NCI-H2029 (cell line): ENCODE results near the gene FEN1.
A peak's percentile ranks its signal among the peaks of the same experiment; 100 is the strongest.

Experiments
- DNase-seq: peaks from one replicate; lab custom pipeline; 2025; lab: John Stamatoyannopoulos, UW

FEN1 gene

GRCh38 chr11:61792310-61793082, at the start of gene FEN1, which contains the start of gene TMEM258:
FEN1 (plus strand) TSS chr11:61792911; CDS start chr11:61795362, 2,451 bp downstream.
TMEM258 (minus strand) TSS chr11:61792599; CDS start chr11:61792558, 41 bp downstream.
- peak; percentile 90 for DNase-seq

DNA sequence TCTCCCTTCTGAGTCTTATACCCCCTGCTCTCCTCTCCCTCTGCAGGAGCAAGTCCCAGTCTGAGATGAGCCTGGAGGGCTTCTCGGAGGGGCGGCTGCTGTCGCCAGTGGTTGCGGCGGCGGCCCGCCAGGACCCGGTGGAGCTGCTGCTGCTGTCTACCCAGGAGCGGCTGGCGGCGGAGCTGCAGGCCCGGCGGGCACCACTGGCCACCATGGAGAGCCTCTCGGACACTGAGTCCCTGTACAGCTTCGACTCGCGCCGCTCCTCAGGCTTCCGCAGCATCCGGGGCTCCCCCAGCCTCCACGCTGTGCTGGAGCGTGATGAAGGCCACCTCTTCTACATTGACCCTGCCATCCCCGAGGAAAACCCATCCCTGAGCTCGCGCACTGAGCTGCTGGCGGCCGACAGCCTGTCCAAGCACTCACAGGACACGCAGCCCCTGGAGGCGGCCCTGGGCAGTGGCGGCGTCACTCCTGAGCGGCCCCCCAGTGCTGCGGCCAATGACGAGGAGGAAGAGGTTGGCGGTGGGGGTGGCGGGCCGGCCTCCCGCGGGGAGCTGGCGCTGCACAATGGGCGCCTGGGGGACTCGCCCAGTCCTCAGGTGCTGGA, 49.1 kb upstream of the FEN1 start:
- DNase-seq, result no peak

- DNase-seq, result no peak
Measured at GRCh38 chr11:61744181-61744580, 48.5 kb upstream of the FEN1 start.

- DNase-seq, result no peak
Measured at GRCh38 chr11:61744609-61745156, 48.0 kb upstream of the FEN1 start.

GRCh38 chr11:61745781-61746441, 46.8 kb upstream of the FEN1 start:
- DNase-seq, result no peak

DNA sequence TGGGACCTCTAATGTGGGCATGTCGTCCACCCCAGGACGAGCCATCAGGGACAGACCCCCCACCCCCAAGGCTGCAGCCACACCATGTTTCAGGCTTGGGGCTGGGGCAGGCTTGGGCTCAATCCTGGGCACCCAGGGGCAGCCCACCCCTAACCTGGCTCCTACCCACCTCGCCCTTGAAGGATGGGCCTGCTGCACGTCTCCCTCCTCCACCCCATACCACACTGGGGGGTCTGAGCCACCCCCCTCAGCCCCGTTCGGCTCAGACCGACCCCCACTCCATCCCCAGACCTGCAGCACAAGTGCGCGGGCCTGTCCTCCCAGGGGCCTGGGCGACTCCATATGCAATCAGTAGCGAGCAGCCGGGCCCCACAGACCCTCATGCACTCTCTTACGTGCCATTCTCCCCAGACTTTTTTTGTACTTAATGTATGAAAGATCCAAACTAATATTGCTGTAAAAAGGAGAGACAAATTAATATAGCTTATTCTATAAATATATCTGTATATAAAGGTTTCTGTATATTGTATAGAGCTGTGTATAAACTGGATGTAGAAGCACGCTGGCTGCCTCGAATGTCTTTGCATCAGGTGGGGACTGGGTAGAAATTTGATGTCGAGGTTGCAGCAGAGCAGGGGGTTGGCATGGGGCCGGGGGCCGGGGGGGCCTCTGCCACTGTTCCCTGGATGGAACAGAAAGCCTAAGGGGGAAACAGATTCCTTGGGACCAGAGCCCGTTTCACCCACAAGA, 46.1 kb upstream of the FEN1 start:
- DNase-seq, result no peak

GRCh38 chr11:61747192-61747966, 45.3 kb upstream of the FEN1 start:
- peak; percentile 12 for DNase-seq

- DNase-seq, result no peak
Measured at GRCh38 chr11:61747967-61748285, 44.8 kb upstream of the FEN1 start.

DNA sequence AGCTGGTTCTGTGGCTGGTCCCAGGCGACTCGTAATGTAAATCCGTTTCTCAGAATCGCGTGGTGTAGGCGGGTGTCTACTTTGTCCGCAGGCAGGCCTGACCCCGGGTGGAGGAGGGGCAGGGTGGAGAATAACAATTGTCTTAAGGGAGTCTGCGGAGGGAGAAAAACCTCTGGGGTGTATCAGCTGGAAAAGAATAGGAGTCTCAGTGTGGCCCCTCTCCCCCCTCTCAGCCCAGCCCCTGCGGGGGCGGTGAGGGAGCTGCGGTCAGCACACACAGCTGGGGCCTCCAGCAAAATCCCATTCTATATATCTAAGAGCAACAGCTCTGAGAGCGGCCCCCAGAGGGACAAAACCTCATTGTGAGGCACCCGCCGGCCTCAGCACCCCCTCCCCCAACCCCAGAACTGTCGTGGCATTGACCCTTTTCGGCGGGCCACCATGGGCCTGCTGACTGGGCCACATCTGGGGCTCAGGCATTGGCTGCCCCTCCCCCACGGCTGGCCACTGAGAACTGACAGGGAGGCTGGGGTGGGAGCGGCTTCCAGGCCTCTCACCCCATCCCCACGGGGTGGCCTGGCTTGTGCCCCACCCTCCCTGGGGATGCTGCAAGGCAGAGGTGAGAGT, 43.0 kb upstream of the FEN1 start:
- DNase-seq, result no peak

GRCh38 chr11:61750631-61751273, 42.0 kb upstream of the FEN1 start:
- DNase-seq, result no peak

GRCh38 chr11:61751384-61751783, 41.3 kb upstream of the FEN1 start:
- DNase-seq, result no peak

GRCh38 chr11:61752117-61752924, 40.4 kb upstream of the FEN1 start, which contains the start of gene MYRF:
MYRF (plus strand) TSS chr11:61752636; CDS start chr11:61752745, 109 bp downstream.
- DNase-seq, result no peak

DNA sequence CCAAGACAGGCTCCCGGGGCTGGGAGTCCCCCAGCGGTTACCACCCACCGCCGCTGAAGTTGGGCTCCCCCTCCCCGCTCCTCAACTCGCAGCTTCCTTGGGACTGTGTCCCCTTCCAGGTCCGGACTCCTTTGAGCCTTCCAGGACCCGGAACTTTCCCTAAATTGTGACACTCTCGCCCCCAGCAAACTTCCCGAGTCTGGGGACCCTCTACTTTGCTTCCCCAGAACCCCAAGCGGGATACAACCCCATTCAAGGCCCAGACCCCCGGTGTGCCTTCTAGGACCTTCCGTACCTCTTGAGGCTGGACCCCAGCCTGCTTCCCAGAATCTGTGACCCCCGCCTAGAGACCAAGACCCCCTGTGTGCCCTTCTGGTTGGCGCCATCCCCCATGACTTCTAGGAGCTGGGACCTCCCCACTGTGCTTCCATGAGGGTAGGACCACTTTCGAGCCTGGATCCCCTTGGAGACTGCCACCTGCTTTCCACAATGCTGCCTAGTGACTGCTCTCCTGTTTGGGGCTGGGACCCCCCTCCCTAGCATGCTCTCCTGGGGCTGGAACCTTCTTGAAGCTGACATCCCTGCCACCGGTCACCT, 39.7 kb upstream of the FEN1 start:
- DNase-seq, result no peak

DNA sequence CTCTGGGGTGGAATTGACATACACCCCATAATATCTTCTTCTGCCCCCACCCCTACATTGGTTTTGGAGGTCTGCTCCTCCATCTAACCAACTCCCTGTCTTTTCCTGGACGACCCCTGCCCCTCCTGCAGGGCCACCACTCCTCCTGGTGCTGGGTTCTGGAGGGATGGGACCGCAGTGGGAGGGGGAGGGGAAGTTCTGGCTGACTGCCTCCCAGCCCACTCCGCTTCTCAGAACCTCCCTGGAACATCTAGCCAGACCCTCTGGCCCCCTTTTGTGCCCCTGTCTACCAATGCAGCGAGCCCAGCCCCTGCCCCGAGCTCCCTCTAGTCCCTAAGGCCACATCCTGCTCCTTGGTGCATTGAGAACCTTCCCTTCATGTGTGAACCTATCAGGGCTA, 39.0 kb upstream of the FEN1 start:
- DNase-seq, result no peak

- no peak for DNase-seq
Measured at GRCh38 chr11:61754534-61755482, 37.9 kb upstream of the FEN1 start.

- no peak for DNase-seq
Measured at GRCh38 chr11:61756147-61756451, 36.6 kb upstream of the FEN1 start.

DNA sequence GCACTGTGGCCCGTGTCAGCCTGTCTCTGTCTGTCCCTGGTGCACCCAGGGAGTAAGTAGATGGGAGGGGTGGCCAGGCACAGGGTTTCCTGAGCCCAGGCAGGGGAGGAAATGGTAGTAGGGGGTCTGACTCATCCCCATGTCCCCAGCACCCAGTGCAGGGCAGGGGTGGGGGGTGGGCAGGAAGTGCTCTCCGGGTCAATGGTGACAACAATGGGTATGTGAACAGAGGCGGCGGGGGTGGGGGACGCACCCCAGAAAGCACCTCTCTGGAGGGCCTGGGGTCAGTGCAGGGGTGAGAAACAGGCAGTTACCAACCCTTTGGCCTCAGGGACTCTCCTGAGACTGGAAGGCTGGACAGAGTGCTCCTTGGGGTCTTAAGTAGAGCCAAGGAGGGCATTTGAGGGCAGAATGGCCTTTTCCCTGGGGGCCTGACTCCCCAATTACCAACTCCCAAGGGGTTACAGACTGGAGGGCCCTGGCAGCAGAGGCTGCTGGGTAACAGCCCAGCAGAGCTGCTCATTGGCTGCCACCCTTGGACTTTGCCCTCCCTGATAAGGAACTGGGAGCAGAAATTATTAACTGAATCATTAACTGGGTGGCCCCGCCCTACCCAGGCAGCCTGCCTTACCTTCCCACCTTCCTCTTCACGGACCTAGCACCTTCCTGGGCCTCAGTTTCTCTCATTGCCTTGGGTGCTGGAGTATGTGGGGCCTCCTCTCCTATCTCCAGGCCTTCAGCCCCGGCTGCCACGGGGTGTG, 36.1 kb upstream of the FEN1 start:
- no peak for DNase-seq
